HEK293T (cell line): Measurements from ENCODE around the gene SGF29.
"Not testable (repeated sequence)": the region's sequence is repeated elsewhere in the genome, so short reads cannot be mapped to it uniquely, and the experiment has no call there.

Experiments used
- BHLHE40 ChIP-seq: fragments of 450-650 bp; IDR thresholded peaks from 2 replicates; pipeline ENCODE4 v1.6.1; 2016; ENCODE audit warnings: mild to moderate bottlenecking, moderate library complexity, borderline replicate concordance
- ELF4 ChIP-seq: fragments of 450-650 bp; IDR thresholded peaks from 2 replicates; pipeline ENCODE4 v1.6.1; 2017; ENCODE audit warnings: antibody characterized with exemption
- L3MBTL2 ChIP-seq: fragments of 450-650 bp; conservative IDR thresholded peaks from 2 replicates; pipeline ENCODE4 v1.6.1; 2016; ENCODE audit warnings: mild to moderate bottlenecking
- SUZ12 ChIP-seq: fragments of 450-650 bp; IDR thresholded peaks from 2 replicates; pipeline ENCODE4 v1.6.1; 2016; ENCODE audit warnings: mild to moderate bottlenecking
- TARDBP ChIP-seq: fragments of 450-650 bp; IDR thresholded peaks from 2 replicates; pipeline ENCODE4 v1.6.1; 2016

DNA sequence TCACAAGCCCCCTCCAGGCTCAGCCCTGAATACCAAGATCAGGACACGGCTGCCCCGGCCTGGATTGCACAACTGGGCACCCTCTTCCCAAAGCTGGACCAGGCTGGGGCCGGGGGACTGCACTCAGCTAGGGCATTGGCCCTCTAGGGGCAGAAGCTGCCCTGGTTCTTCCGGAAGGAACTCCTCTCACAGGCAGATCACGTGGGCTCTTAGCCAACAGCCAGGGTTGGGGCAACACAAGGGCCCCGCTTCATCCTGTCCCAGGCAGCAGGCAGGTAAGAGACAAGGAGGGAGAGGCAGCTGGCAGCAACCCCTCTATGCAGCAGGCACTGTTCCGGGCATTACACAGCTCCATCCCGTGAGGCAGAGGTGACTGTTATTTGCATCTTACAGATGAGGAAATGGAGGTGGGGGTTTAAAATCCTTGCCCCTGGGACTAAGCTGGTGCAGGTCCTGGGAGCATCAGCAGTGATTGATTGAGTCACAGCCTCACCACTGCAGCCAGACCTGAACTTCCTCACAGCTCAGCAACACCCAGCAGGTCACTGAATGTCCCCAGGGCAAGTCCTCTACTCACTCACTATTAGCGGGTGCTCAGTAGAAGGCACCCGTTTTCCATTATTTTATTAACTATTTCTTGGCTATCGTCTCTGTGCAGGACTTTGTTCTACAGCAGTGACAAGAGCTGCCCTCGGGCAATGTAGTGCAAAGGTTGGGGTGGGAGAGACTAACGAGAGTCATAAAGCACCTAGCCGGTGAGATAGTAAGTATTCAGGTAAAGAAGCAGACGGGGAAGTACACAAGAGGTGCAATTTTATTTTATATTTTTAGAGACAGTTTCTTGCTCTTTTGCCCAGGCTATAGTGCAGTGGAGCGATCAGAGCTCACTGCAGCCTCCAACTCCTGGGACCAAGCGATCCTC is 58.9 kb downstream of the SGF29 start:
- TF ChIP-seq TARDBP, ELF4, L3MBTL2, SUZ12, BHLHE40: not testable (repeated sequence)
